Colonic mucosa (tissue), 4 donors: ENCODE results near the gene CHST3. TPM values are rescaled to one million over a fixed set of nuclear protein-coding genes. Genes with fewer than 3 reads are reported as not detected.
"Not testable (repeated sequence)": the region's sequence is repeated elsewhere in the genome, so short reads cannot be mapped to it uniquely, and the experiment has no call there.

Source experiments
- DNase-seq: peaks from one replicate; pipeline ENCODE4 v3.0.0-alpha.2; 2020
- H3K27ac ChIP-seq: fragments of 200-600 bp; one replicate; pipeline ENCODE4 v1.8.0; 2021
- H3K27me3 ChIP-seq: fragments of 200-600 bp; one replicate; pipeline ENCODE4 v1.8.0; 2021
- H3K36me3 ChIP-seq: fragments of 200-600 bp; one replicate; pipeline ENCODE4 v1.8.0; 2021
- H3K4me1 ChIP-seq: fragments of 200-600 bp; one replicate; pipeline ENCODE4 v1.8.0; 2021; ENCODE audit warnings: mild to moderate bottlenecking
- H3K4me3 ChIP-seq: fragments of 200-600 bp; one replicate; pipeline ENCODE4 v1.8.0; 2021
- H3K9ac ChIP-seq, 2 donors: one replicate each; pipeline ENCODE4 v1.7.0; 2013; ENCODE audit warnings: control low read depth in 2 of 2, low read depth in 2 of 2, low read length in 2 of 2
- H3K9me3 ChIP-seq: fragments of 200-600 bp; one replicate; pipeline ENCODE4 v1.8.0; 2021
- intact Hi-C: fragments of 100-400 bp; cut with DNase I; formaldehyde crosslinking; loops from one replicate; pipeline ENCODE4 v1.14.1; 2022
- total RNA-seq, 2 donors: library from RNA; stranded (reverse); fragmentation: NEBNext Ultra II Directional in 1 of 2; extraction: Animal tissue kit (Norgen Biotek cat#: 25700) in 1 of 2; gene quantifications; one replicate each; pipeline ENCODE4 v1.2.1, GENCODE V29; 2021
- TF ChIP-seq, protein P1 (sequence below): fragments of 200-600 bp; IDR thresholded peaks from one replicate; pipeline ENCODE4 v1.8.0; 2022; ENCODE audit warnings: antibody characterized with exemption, mild to moderate bottlenecking
- donor health status: healthy.
- donor health status: DM: no; HTN: no; CAD: no.
- donor health status: DM: no; HTN: no; CAD: no.

CHST3 gene
- total RNA-seq, 2 donors from 2014 or later, result 2.5 to 3.4 TPM

GRCh38 chr10:72030762-72031543, 66.8 kb downstream of the CHST3 start:
- H3K9me3 ChIP-seq, result no peaks in the 10 kb centered on the region
- no peak overlapping the region for H3K27ac ChIP-seq
- intact Hi-C loops, result no loop called here
- TF ChIP-seq, protein P1, sequence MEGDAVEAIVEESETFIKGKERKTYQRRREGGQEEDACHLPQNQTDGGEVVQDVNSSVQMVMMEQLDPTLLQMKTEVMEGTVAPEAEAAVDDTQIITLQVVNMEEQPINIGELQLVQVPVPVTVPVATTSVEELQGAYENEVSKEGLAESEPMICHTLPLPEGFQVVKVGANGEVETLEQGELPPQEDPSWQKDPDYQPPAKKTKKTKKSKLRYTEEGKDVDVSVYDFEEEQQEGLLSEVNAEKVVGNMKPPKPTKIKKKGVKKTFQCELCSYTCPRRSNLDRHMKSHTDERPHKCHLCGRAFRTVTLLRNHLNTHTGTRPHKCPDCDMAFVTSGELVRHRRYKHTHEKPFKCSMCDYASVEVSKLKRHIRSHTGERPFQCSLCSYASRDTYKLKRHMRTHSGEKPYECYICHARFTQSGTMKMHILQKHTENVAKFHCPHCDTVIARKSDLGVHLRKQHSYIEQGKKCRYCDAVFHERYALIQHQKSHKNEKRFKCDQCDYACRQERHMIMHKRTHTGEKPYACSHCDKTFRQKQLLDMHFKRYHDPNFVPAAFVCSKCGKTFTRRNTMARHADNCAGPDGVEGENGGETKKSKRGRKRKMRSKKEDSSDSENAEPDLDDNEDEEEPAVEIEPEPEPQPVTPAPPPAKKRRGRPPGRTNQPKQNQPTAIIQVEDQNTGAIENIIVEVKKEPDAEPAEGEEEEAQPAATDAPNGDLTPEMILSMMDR, result no peak
- H3K4me3 ChIP-seq, result no peak overlapping the region
- no peaks in the 10 kb centered on the region for H3K27me3 ChIP-seq
- H3K36me3 ChIP-seq, result no peaks in the 10 kb centered on the region
- no peak for DNase-seq
- H3K9ac ChIP-seq, result no peak overlapping the region
- H3K4me1 ChIP-seq, result no peaks in the 10 kb centered on the region

- intact Hi-C loops, result no loop called here
- H3K27ac ChIP-seq, result no peak overlapping the region
These were observed 67.5 kb downstream of the CHST3 start for GRCh38 chr10:72031706-72032105.

DNA sequence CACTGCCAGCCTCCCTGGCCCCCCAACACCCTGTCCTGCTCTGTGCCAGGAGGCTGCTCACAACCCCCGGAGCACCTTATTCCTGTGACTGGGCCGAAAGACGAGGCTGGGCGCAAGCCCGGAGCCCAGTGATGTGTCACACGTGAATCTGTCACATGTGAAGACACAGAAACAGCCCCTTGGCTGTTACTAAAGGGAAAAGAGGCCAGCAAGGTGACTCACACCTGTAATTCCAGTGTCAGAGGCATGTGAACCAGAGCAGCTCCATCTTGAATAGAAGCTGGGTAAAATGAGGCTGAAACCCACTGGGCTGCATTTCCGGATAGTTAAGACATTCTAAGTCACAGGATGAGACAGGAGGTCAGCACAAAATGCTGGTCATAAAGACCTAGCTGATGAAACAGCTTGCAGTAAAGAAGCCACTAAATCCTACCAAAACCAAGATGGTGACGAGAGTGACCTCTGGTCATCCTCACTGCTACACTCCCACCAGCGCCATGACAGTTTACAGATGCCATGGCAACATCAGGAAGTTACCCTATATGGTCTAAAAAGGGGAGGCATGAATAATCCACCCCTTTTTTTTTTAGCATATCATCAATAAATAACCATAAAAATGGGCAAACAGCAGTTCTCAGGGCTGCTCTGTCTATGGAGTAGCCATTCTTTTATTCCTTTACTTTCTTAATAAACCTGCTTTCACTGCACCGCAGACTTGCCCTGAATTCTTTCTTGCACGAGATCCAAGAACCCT, 68.4 kb downstream of the CHST3 start:
- H3K27ac ChIP-seq, H3K36me3 ChIP-seq, DNase-seq, H3K9me3 ChIP-seq, intact Hi-C loops, H3K4me1 ChIP-seq, H3K4me3 ChIP-seq, H3K9ac ChIP-seq, H3K27me3 ChIP-seq: not testable (repeated sequence)

More at GRCh38 chr10:72031706-72032105, 67.5 kb downstream of the CHST3 start:
- TF ChIP-seq, protein P1, result no peak
- no peak for DNase-seq
- no peaks in the 10 kb centered on the region for H3K27me3 ChIP-seq
- no peak overlapping the region for H3K9ac ChIP-seq
- no peaks in the 10 kb centered on the region for H3K9me3 ChIP-seq
- no peaks in the 10 kb centered on the region for H3K4me1 ChIP-seq
- H3K4me3 ChIP-seq, result no peak overlapping the region
- H3K36me3 ChIP-seq, result no peaks in the 10 kb centered on the region

DNA sequence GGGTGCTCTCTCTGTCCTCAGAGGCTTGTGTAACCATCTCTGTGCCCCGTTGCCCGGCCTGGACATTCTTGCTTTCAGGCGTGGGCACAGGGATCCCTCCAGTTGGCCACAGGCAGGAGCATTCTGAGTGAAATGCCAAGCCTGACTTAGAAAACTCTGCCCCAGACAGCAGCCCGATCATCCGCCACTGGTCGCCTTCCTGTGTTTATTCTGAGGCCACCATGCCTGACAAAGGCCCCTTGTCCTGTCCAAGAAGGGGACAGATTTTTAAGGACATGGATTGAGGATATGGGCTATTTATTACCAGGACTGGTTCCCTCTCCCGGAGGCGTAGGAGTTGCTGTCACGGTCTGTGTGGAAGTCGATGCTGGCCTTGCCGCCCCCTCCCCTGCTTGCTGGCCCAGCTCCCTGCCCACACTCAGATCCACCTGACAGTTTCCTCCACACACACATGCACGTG, 69.9 kb downstream of the CHST3 start:
- H3K4me3 ChIP-seq, result no peak overlapping the region
- no peak overlapping the region for H3K27ac ChIP-seq
- no peaks in the 10 kb centered on the region for H3K4me1 ChIP-seq
- no peaks in the 10 kb centered on the region for H3K9me3 ChIP-seq
- no peak for DNase-seq
- TF ChIP-seq, protein P1, result no peak
- no peak overlapping the region for H3K9ac ChIP-seq
- H3K27me3 ChIP-seq, result no peaks in the 10 kb centered on the region
- H3K36me3 ChIP-seq, result no peaks in the 10 kb centered on the region
- intact Hi-C loops, result no loop called here

DNA sequence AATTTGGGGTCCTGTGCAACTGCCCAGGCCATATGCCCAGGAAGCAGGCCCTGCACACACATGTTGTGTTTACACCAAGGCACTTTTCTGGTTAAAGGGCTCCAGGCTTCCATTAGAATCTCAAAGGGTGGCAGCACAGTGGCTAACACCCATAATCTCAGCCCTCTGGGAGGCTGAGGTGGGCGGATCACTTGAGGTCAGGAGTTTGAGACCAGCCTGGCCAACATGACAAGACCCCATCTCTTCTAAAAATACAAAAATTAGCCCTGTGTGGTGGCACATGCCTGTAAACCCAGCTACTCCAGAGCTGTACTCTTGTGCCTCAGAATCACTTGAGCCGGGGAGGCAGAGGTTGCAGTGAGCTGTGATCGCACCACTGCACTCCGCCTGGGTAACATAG, 70.6 kb downstream of the CHST3 start:
- H3K4me1 ChIP-seq, result no peaks in the 10 kb centered on the region
- no peak for DNase-seq
- H3K27ac ChIP-seq, result no peak overlapping the region
- TF ChIP-seq, protein P1, result no peak
- no peak overlapping the region for H3K9ac ChIP-seq
- no peak overlapping the region for H3K4me3 ChIP-seq
- no peaks in the 10 kb centered on the region for H3K36me3 ChIP-seq
- H3K27me3 ChIP-seq, result no peaks in the 10 kb centered on the region
- intact Hi-C loops, result no loop called here
- H3K9me3 ChIP-seq, result no peaks in the 10 kb centered on the region
